Transverse colon (tissue), 4 donors: ENCODE measurements around the gene TPP2. TPM values are rescaled to one million over a fixed set of nuclear protein-coding genes. Genes with fewer than 3 reads are reported as not detected.

Source experiments
- DNase-seq: peaks from one replicate; pipeline ENCODE4 v3.0.0-alpha.2; 2019
- H3K27ac ChIP-seq, 4 donors: fragments of 200-600 bp; sonication (generic); 2 replicates each; pipeline ENCODE4 v1.5.1; 2016 to 2018; ENCODE audit warnings: inconsistent platforms in 4 of 4
- H3K27me3 ChIP-seq: fragments of 200-600 bp; sonication (generic); 2 replicates; pipeline ENCODE4 v1.5.1; 2017; ENCODE audit warnings: inconsistent platforms
- H3K36me3 ChIP-seq, 4 donors: fragments of 200-600 bp; sonication (generic); 2 replicates each; pipeline ENCODE4 v1.5.1; 2017 to 2019; ENCODE audit warnings: inconsistent platforms in 4 of 4
- H3K4me1 ChIP-seq, 4 donors: fragments of 200-600 bp; sonication (generic); 2 replicates each; pipeline ENCODE4 v1.5.1; 2017 to 2020; ENCODE audit warnings: inconsistent platforms in 4 of 4
- H3K4me3 ChIP-seq, 4 donors: fragments of 200-600 bp; sonication (generic); 1 replicate in 1 of 4; 2 replicates in 3 of 4; pipeline versions ENCODE4 v1.5.1 to v1.6.1; 2017 to 2019; ENCODE audit warnings: inconsistent platforms in 4 of 4
- H3K9me3 ChIP-seq, 2 donors: fragments of 200-600 bp; sonication (generic); 2 replicates each; pipeline ENCODE4 v1.5.1; 2017 to 2019; ENCODE audit warnings: inconsistent platforms in 2 of 2
- EP300 ChIP-seq: sonication (generic); formaldehyde crosslinking; IDR thresholded peaks from one replicate; pipeline ENCODE4 v1.6.1; 2017; ENCODE audit warnings: antibody characterized with exemption, low read depth
- POLR2A ChIP-seq: fragments of 450-650 bp; IDR thresholded peaks from one replicate; pipeline ENCODE4 v1.6.1; 2016; ENCODE audit warnings: antibody characterized with exemption, mild to moderate bottlenecking, moderate library complexity
- POLR2AphosphoS5 ChIP-seq, 3 donors: sonication (generic); formaldehyde crosslinking; IDR thresholded peaks; one replicate each; pipeline ENCODE4 v1.6.1; 2016; ENCODE audit warnings: antibody characterized with exemption in 3 of 3
- WGBS, 2 donors: methylation state at CpG; one replicate each; pipeline ENCODE4 v1.1.5; 2018; ENCODE audit warnings: low coverage in 1 of 2; 5-methylcytosine and 5-hydroxymethylcytosine counted together
- in situ Hi-C, 4 donors: fragments of 200-750 bp; cut with MboI; loops; one replicate each; pipeline versions ENCODE4 v1.15.0 to v1.15.1; 2017; ENCODE audit warnings: low sequenced_read_pairs in 3 of 4, low pct_ligation_motif_present in 1 of 4, low pct_unique_long_range_greater_than_20kb in 1 of 4
- intact Hi-C: fragments of 100-400 bp; cut with DNase I; formaldehyde crosslinking; loops from one replicate; pipeline ENCODE4 v1.15.1; 2023; ENCODE audit warnings: low total_unique reads
- total RNA-seq, 4 donors: library from RNA; depleted of rRNA; stranded (reverse); fragments of >200 nt; gene quantifications; one replicate each; pipeline ENCODE4 v1.1.0, GENCODE V29; 2016
- TF ChIP-seq, protein P1 (sequence below), 5 experiments: fragments of 200-600 bp in 3 of 5; fragments of 450-650 bp in 2 of 5; sonication (generic) in 3 of 5; IDR thresholded peaks; 1 replicate in 2 of 5; 2 replicates in 3 of 5; pipeline ENCODE4 v1.5.1; 2016 to 2017; ENCODE audit warnings: antibody characterized with exemption in 5 of 5, inconsistent platforms in 3 of 5, mild to moderate bottlenecking in 2 of 5, moderate library complexity in 1 of 5

TPP2 gene
- total RNA-seq, 4 donors from 2014 or later: 19.1 to 47.8 (median 30.3) TPM

DNA sequence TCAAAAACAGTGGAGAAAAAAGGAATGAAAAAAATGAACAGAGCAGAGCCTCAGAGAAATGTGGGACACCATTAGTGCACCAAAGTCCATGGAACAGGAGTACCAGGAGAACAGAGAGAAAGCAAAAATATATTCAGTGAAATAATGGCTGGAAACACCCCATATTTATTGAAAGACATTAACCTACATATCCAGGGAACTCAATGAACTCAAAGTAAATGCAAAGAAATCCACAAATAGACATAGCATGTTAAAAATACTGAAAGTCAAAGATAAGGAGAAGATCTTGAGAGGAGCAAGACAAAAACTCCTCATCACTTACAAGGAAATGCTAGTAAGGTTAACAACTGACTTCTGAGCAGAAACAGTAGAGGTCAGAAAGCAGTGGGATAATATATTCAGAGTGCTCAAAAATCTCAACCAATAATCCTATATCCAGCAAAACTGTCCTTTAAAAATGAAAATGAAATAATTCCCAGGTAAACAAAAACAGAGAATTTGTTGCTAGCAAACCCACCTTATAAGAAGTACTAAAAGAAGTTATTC is 62.5 kb downstream of the TPP2 start:
- in situ Hi-C loops (no loop called here), intact Hi-C loops (no loop called here)
- Histone ChIP-seq H3K4me3 (no peak overlapping the region), H3K27ac (no peak overlapping the region), H3K27me3 (no peaks in the 10 kb centered on the region), H3K4me1 (no peaks in the 10 kb centered on the region), H3K36me3 (peaks cover 0 to 53% (median 19%) of the 10 kb centered on the region in 4 donors), H3K9me3 (no peaks in the 10 kb centered on the region)
- DNase-seq: no peak
- TF ChIP-seq POLR2AphosphoS5 (IDR thresholded peaks at IDR 0.05) (no peak), EP300 (no peak), POLR2A (no peak)
- TF ChIP-seq, protein P1, sequence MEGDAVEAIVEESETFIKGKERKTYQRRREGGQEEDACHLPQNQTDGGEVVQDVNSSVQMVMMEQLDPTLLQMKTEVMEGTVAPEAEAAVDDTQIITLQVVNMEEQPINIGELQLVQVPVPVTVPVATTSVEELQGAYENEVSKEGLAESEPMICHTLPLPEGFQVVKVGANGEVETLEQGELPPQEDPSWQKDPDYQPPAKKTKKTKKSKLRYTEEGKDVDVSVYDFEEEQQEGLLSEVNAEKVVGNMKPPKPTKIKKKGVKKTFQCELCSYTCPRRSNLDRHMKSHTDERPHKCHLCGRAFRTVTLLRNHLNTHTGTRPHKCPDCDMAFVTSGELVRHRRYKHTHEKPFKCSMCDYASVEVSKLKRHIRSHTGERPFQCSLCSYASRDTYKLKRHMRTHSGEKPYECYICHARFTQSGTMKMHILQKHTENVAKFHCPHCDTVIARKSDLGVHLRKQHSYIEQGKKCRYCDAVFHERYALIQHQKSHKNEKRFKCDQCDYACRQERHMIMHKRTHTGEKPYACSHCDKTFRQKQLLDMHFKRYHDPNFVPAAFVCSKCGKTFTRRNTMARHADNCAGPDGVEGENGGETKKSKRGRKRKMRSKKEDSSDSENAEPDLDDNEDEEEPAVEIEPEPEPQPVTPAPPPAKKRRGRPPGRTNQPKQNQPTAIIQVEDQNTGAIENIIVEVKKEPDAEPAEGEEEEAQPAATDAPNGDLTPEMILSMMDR (IDR thresholded peaks at IDR 0.05): no peak

DNA sequence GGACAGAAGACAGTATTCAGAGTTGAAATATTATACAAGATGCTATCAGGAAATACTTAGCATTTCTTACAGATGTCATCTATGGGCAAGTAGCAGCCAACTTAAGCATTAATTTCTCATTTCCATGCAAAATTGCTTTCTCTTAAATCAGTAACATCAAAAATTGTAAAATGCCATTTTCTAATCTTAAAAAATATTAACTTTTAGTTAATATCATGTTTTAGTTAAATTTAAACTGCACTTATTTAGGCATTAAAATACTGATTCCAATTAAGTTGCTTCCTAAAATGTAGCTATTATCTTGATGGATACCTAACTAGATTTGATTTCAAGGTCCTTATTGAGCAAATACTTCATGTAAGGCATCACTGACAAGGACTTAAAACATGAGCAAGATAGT is 70.2 kb downstream of the TPP2 start:
- H3K4me3 ChIP-seq: no peak overlapping the region
- no peaks in the 10 kb centered on the region for H3K27me3 ChIP-seq
- TF ChIP-seq POLR2A (no peak), POLR2AphosphoS5 (IDR thresholded peaks at IDR 0.05) (no peak), EP300 (no peak)
- TF ChIP-seq, protein P1 (IDR thresholded peaks at IDR 0.05): no peak
- intact Hi-C loops: no loop called here
- no peaks in the 10 kb centered on the region for H3K4me1 ChIP-seq
- H3K9me3 ChIP-seq: no peaks in the 10 kb centered on the region
- DNase-seq: no peak
- H3K36me3 ChIP-seq: peaks cover 0 to 58% (median 13%) of the 10 kb centered on the region in 4 donors
- in situ Hi-C loops: no loop called here
- H3K27ac ChIP-seq: no peak overlapping the region

DNA sequence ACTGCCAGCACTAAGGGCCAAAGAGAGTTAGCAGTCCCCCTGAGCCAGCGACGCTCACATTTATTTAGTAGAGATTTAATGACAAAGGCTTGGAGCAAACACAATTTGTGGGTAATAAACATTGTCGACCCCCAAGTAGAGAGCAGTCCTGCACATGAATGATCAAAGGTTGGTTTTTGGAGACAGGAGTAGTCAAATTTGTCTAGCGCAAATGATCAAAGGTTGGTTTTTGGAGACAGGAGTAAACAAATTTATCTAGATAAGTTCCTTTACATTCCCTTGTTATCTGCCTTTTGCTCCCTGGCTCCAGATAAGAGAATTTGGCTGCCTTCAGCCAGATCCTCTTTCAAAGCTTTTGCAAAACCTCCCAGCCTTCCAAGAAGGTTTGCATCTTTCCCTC is 71.1 kb downstream of the TPP2 start:
- no peak for DNase-seq
- intact Hi-C loops: no loop called here
- Histone ChIP-seq H3K27ac (no peak overlapping the region), H3K36me3 (peaks cover 0 to 58% (median 13%) of the 10 kb centered on the region in 4 donors), H3K4me3 (no peak overlapping the region), H3K4me1 (no peaks in the 10 kb centered on the region), H3K27me3 (no peaks in the 10 kb centered on the region), H3K9me3 (no peaks in the 10 kb centered on the region)
- TF ChIP-seq POLR2A: no peak
- TF ChIP-seq POLR2AphosphoS5 (IDR thresholded peaks at IDR 0.05): no peak
- TF ChIP-seq EP300: no peak
- TF ChIP-seq, protein P1 (IDR thresholded peaks at IDR 0.05): no peak
- in situ Hi-C loops: no loop called here
- WGBS, 2 donors: 95 to 100% methylated on average over 4 of the region's 4 CpGs

DNA sequence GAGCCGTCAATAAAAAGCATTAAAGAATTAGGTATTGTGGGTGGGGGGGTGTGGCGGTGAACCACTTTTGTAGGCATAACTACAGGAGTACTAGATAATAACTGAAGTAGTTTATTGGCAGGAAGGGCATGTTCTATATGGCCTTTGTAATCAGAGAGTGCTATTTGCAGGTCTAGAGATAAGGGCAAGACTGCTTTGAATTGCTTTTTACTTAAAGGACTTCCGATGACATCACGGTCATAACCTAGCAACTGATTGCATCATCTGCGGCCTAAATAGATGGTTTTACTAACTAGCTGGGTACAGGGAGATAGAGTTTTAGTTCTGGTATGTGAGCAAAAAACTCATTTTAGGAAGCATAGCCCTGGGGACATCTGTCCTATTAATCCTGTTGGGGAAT is 73.3 kb downstream of the TPP2 start:
- H3K27me3 ChIP-seq: no peaks in the 10 kb centered on the region
- peaks cover 0 to 62% (median 11%) of the 10 kb centered on the region in 4 donors for H3K36me3 ChIP-seq
- no peak overlapping the region for H3K4me3 ChIP-seq
- WGBS, 2 donors: 67 to 74% methylated on average over 4 to 5 of the region's 5 CpGs
- no peak for TF ChIP-seq POLR2AphosphoS5 (IDR thresholded peaks at IDR 0.05)
- TF ChIP-seq POLR2A: no peak
- no peak for TF ChIP-seq EP300
- TF ChIP-seq, protein P1 (IDR thresholded peaks at IDR 0.05): no peak
- no peak for DNase-seq
- H3K9me3 ChIP-seq: no peaks in the 10 kb centered on the region
- intact Hi-C loops (no loop called here), in situ Hi-C loops (no loop called here)
- H3K27ac ChIP-seq: no peak overlapping the region
- no peaks in the 10 kb centered on the region for H3K4me1 ChIP-seq
